ENCODE data around the gene RASA1.

The RASA1 gene

DNA sequence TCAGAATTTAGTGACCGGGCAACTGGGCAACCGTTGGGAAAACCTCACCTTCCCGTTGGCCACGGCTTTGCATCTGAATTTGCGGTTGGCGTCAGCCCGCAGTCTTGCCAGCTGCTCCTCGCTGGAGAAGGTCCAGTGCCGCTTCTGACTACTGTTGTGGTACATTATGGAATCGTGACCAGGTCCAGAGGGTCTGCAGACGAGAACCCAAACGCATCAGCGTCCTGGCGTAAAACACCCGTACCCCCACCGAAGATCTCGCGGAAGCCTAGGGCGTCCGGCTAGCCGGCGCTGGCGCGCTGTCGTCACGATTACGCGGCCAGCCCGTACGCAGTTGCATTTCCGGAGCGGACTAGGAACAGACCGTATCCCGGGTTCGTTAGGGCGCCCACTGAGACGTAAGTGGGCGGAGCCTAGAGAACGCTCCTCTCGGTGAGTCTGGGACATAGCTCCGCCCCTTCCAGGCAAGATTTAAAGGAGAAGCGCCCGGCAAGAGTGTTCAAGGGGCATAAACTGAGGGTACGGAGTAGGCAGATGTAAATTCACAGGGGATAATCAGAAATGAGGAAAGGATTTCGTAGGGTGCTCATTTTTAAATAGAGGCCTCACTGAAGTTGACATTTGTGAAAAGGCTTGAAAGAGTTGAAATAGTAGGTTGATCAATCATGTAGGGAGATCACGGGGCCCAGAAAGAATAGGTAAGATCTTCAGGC is 145.1 kb downstream of the RASA1 start, which contains the start of gene CCNH:
CCNH (minus strand) TSS at position 301 of the 713 bp plus-strand sequence; CDS start at position 165, 136 bp downstream.
- peak within 1 kb of the TSS; percentile 98 for H3K27ac ChIP-seq (ENCODE audit: low read length)
- peak within 1 kb of the TSS; percentile 94 to 96 for H3K4me3 ChIP-seq (ENCODE audit: low read length in 2 of 2)
- peak within 1 kb of the TSS; percentile 92 to 99 for H3K9ac ChIP-seq (ENCODE audit: low read length in 2 of 2)
- peaks cover 3 to 20% of the 10 kb centered on the region in 2 donors for H3K36me3 ChIP-seq (ENCODE audit: control insufficient read depth in 2 of 2, insufficient read depth in 2 of 2, low read length in 2 of 2)
- H3K4me1 ChIP-seq (ENCODE audit: control insufficient read depth, insufficient read depth, low read length), result no peaks in the 10 kb centered on the region
- no peaks in the 10 kb centered on the region for H3K27me3 ChIP-seq (ENCODE audit: control insufficient read depth in 1 of 2, insufficient read depth in 2 of 2, low read length in 2 of 2)
- no peaks in the 10 kb centered on the region for H3K9me3 ChIP-seq (ENCODE audit: control insufficient read depth in 2 of 2, low read length in 2 of 2)

DNA sequence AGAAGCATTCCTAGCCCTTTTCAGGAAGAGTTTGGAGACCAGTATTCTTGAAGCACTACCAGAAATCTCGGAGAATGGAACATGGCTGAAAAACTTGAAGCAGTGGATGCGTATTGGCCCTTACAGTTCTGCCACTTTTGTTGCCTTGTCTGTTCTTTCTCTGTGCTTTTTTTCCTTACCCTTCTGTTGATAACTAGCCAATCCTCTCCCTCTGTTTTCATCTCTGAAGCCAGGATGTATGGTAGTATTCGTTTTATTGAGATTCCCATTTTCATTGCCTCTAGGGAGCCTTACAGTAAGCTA is 145.6 kb downstream of the RASA1 start:
- H3K9ac ChIP-seq (ENCODE audit: low read length in 2 of 2), result peak overlapping the region; percentile 92 to 99
- peaks cover 3 to 16% of the 10 kb centered on the region in 2 donors for H3K36me3 ChIP-seq (ENCODE audit: control insufficient read depth in 2 of 2, insufficient read depth in 2 of 2, low read length in 2 of 2)
- H3K9me3 ChIP-seq (ENCODE audit: control insufficient read depth in 2 of 2, low read length in 2 of 2), result no peaks in the 10 kb centered on the region
- peak overlapping the region; percentile 94 to 96 for H3K4me3 ChIP-seq (ENCODE audit: low read length in 2 of 2)
- H3K27ac ChIP-seq (ENCODE audit: low read length), result peak overlapping the region; percentile 98
- H3K27me3 ChIP-seq (ENCODE audit: control insufficient read depth in 1 of 2, insufficient read depth in 2 of 2, low read length in 2 of 2), result no peaks in the 10 kb centered on the region
- H3K4me1 ChIP-seq (ENCODE audit: control insufficient read depth, insufficient read depth, low read length), result no peaks in the 10 kb centered on the region

GRCh38 chr5:87418506-87418905 is 150.8 kb downstream of the RASA1 start:
- H3K4me1 ChIP-seq (ENCODE audit: control insufficient read depth, insufficient read depth, low read length), result no peaks in the 10 kb centered on the region
- H3K27ac ChIP-seq (ENCODE audit: low read length), result no peak overlapping the region
- no peaks in the 10 kb centered on the region for H3K36me3 ChIP-seq (ENCODE audit: control insufficient read depth in 2 of 2, insufficient read depth in 2 of 2, low read length in 2 of 2)
- H3K4me3 ChIP-seq (ENCODE audit: low read length in 2 of 2), result no peak overlapping the region
- no peak overlapping the region for H3K9ac ChIP-seq (ENCODE audit: low read length in 2 of 2)
- no peaks in the 10 kb centered on the region for H3K27me3 ChIP-seq (ENCODE audit: control insufficient read depth in 1 of 2, insufficient read depth in 2 of 2, low read length in 2 of 2)
- no peaks in the 10 kb centered on the region for H3K9me3 ChIP-seq (ENCODE audit: control insufficient read depth in 2 of 2, low read length in 2 of 2)

DNA sequence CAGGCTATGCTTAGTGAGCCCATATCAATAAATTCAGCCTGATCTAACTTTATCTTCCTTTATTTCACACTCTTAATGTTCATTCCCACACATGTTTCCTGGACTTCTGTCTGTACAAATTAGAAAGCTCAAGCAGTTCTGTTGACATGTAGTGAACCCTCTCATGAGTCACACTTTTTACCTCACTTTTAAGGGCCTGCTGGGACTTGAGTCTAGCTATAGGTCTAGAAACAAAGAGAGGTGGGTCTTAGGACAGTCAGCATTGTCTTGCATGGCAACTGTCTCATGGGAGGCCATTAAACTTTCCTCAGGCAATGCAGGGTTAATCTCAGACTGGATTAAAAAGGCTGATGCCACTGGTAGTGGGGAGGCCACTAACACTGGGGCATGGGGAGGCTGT is 153.6 kb downstream of the RASA1 start:
- H3K9me3 ChIP-seq (ENCODE audit: control insufficient read depth in 2 of 2, low read length in 2 of 2), result no peaks in the 10 kb centered on the region
- H3K4me1 ChIP-seq (ENCODE audit: control insufficient read depth, insufficient read depth, low read length), result no peaks in the 10 kb centered on the region
- H3K4me3 ChIP-seq (ENCODE audit: low read length in 2 of 2), result no peak overlapping the region
- H3K27ac ChIP-seq (ENCODE audit: low read length), result no peak overlapping the region
- H3K9ac ChIP-seq (ENCODE audit: low read length in 2 of 2), result no peak overlapping the region
- no peaks in the 10 kb centered on the region for H3K27me3 ChIP-seq (ENCODE audit: control insufficient read depth in 1 of 2, insufficient read depth in 2 of 2, low read length in 2 of 2)
- no peaks in the 10 kb centered on the region for H3K36me3 ChIP-seq (ENCODE audit: control insufficient read depth in 2 of 2, insufficient read depth in 2 of 2, low read length in 2 of 2)

GRCh38 chr5:87423755-87424154 is 156.1 kb downstream of the RASA1 start:
- no peaks in the 10 kb centered on the region for H3K9me3 ChIP-seq (ENCODE audit: control insufficient read depth in 2 of 2, low read length in 2 of 2)
- no peaks in the 10 kb centered on the region for H3K4me1 ChIP-seq (ENCODE audit: control insufficient read depth, insufficient read depth, low read length)

GRCh38 chr5:87430863-87431457 is 163.3 kb downstream of the RASA1 start:
- Histone ChIP-seq H3K27ac (ENCODE audit: low read length) (no peak overlapping the region), H3K9me3 (ENCODE audit: control insufficient read depth in 2 of 2, low read length in 2 of 2) (no peaks in the 10 kb centered on the region), H3K36me3 (ENCODE audit: control insufficient read depth in 2 of 2, insufficient read depth in 2 of 2, low read length in 2 of 2) (no peaks in the 10 kb centered on the region), H3K4me1 (ENCODE audit: control insufficient read depth, insufficient read depth, low read length) (no peaks in the 10 kb centered on the region), H3K4me3 (ENCODE audit: low read length in 2 of 2) (no peak overlapping the region), H3K9ac (ENCODE audit: low read length in 2 of 2) (no peak overlapping the region), H3K27me3 (ENCODE audit: control insufficient read depth in 1 of 2, insufficient read depth in 2 of 2, low read length in 2 of 2) (no peaks in the 10 kb centered on the region)

More at GRCh38 chr5:87423755-87424154, 156.1 kb downstream of the RASA1 start:
- Histone ChIP-seq H3K9ac (ENCODE audit: low read length in 2 of 2) (no peak overlapping the region), H3K4me3 (ENCODE audit: low read length in 2 of 2) (no peak overlapping the region), H3K27me3 (ENCODE audit: control insufficient read depth in 1 of 2, insufficient read depth in 2 of 2, low read length in 2 of 2) (no peaks in the 10 kb centered on the region), H3K36me3 (ENCODE audit: control insufficient read depth in 2 of 2, insufficient read depth in 2 of 2, low read length in 2 of 2) (no peaks in the 10 kb centered on the region), H3K27ac (ENCODE audit: low read length) (no peak overlapping the region)

GRCh38 chr5:87432460-87432859 is 164.8 kb downstream of the RASA1 start:
- H3K36me3 ChIP-seq (ENCODE audit: control insufficient read depth in 2 of 2, insufficient read depth in 2 of 2, low read length in 2 of 2), result no peaks in the 10 kb centered on the region
- H3K27me3 ChIP-seq (ENCODE audit: control insufficient read depth in 1 of 2, insufficient read depth in 2 of 2, low read length in 2 of 2), result no peaks in the 10 kb centered on the region
- no peak overlapping the region for H3K27ac ChIP-seq (ENCODE audit: low read length)
- H3K9ac ChIP-seq (ENCODE audit: low read length in 2 of 2), result no peak overlapping the region
- H3K4me1 ChIP-seq (ENCODE audit: control insufficient read depth, insufficient read depth, low read length), result no peaks in the 10 kb centered on the region
- no peaks in the 10 kb centered on the region for H3K9me3 ChIP-seq (ENCODE audit: control insufficient read depth in 2 of 2, low read length in 2 of 2)
- no peak overlapping the region for H3K4me3 ChIP-seq (ENCODE audit: low read length in 2 of 2)

DNA sequence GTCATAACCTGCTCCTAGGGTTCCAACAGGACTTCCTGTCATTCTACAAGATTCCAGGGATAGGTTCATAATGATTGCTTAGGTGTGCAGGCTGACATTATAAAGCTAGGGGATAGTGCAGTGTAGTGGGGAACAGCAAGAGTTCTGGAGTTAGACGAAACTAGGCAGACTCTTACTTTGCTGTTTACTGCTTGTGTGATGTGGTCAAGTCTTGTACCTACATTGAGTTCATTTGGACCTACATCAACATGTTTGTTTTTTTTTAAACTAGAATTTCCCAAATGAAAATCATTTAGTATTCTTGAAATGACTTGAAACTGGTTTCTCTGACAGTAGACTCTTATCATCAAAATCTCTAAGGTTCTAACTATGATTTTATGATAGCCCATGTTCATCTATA is 166.3 kb downstream of the RASA1 start:
- Histone ChIP-seq H3K36me3 (ENCODE audit: control insufficient read depth in 2 of 2, insufficient read depth in 2 of 2, low read length in 2 of 2) (no peaks in the 10 kb centered on the region), H3K4me1 (ENCODE audit: control insufficient read depth, insufficient read depth, low read length) (no peaks in the 10 kb centered on the region), H3K9me3 (ENCODE audit: control insufficient read depth in 2 of 2, low read length in 2 of 2) (no peaks in the 10 kb centered on the region), H3K27ac (ENCODE audit: low read length) (no peak overlapping the region), H3K9ac (ENCODE audit: low read length in 2 of 2) (no peak overlapping the region), H3K27me3 (ENCODE audit: control insufficient read depth in 1 of 2, insufficient read depth in 2 of 2, low read length in 2 of 2) (no peaks in the 10 kb centered on the region), H3K4me3 (ENCODE audit: low read length in 2 of 2) (no peak overlapping the region)

DNA sequence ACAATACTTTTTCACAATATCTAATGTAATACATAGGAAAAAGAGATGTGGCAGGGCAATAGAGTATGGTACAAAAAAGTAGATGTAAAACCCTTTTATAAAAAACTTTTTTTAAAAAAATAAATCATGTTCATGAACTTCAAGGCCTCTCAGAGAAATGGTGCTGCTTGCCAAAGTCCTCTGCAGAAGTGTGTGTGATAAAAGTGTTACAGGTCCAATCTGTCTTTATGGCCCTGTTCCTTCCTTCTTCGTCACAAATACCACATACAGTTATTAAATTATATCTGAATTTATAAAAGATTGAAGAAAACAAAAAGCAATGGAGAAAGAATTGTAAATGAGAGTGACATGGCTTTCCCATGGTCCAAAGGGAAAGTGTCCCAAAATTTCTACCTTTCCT is 166.8 kb downstream of the RASA1 start:
- no peak overlapping the region for H3K4me3 ChIP-seq (ENCODE audit: low read length in 2 of 2)
- H3K27ac ChIP-seq (ENCODE audit: low read length), result no peak overlapping the region
- no peaks in the 10 kb centered on the region for H3K4me1 ChIP-seq (ENCODE audit: control insufficient read depth, insufficient read depth, low read length)
- H3K36me3 ChIP-seq (ENCODE audit: control insufficient read depth in 2 of 2, insufficient read depth in 2 of 2, low read length in 2 of 2), result no peaks in the 10 kb centered on the region
- H3K9ac ChIP-seq (ENCODE audit: low read length in 2 of 2), result no peak overlapping the region
- H3K27me3 ChIP-seq (ENCODE audit: control insufficient read depth in 1 of 2, insufficient read depth in 2 of 2, low read length in 2 of 2), result no peaks in the 10 kb centered on the region
- no peaks in the 10 kb centered on the region for H3K9me3 ChIP-seq (ENCODE audit: control insufficient read depth in 2 of 2, low read length in 2 of 2)

- Histone ChIP-seq H3K27ac (ENCODE audit: low read length) (no peak overlapping the region), H3K4me3 (ENCODE audit: low read length in 2 of 2) (no peak overlapping the region), H3K4me1 (ENCODE audit: control insufficient read depth, insufficient read depth, low read length) (no peaks in the 10 kb centered on the region), H3K27me3 (ENCODE audit: control insufficient read depth in 1 of 2, insufficient read depth in 2 of 2, low read length in 2 of 2) (no peaks in the 10 kb centered on the region), H3K9me3 (ENCODE audit: control insufficient read depth in 2 of 2, low read length in 2 of 2) (no peaks in the 10 kb centered on the region), H3K36me3 (ENCODE audit: control insufficient read depth in 2 of 2, insufficient read depth in 2 of 2, low read length in 2 of 2) (no peaks in the 10 kb centered on the region), H3K9ac (ENCODE audit: low read length in 2 of 2) (no peak overlapping the region)
Observed at GRCh38 chr5:87435144-87435694, 167.5 kb downstream of the RASA1 start.

- Histone ChIP-seq H3K9ac (ENCODE audit: low read length in 2 of 2) (no peak overlapping the region), H3K27ac (ENCODE audit: low read length) (no peak overlapping the region), H3K27me3 (ENCODE audit: control insufficient read depth in 1 of 2, insufficient read depth in 2 of 2, low read length in 2 of 2) (no peaks in the 10 kb centered on the region), H3K36me3 (ENCODE audit: control insufficient read depth in 2 of 2, insufficient read depth in 2 of 2, low read length in 2 of 2) (no peaks in the 10 kb centered on the region), H3K4me1 (ENCODE audit: control insufficient read depth, insufficient read depth, low read length) (no peaks in the 10 kb centered on the region), H3K4me3 (ENCODE audit: low read length in 2 of 2) (no peak overlapping the region), H3K9me3 (ENCODE audit: control insufficient read depth in 2 of 2, low read length in 2 of 2) (no peaks in the 10 kb centered on the region)
Observed at GRCh38 chr5:87437724-87438123, 170.0 kb downstream of the RASA1 start.
